ENCODE measurements around the gene ZNFX1.

Gene ZNFX1

DNA sequence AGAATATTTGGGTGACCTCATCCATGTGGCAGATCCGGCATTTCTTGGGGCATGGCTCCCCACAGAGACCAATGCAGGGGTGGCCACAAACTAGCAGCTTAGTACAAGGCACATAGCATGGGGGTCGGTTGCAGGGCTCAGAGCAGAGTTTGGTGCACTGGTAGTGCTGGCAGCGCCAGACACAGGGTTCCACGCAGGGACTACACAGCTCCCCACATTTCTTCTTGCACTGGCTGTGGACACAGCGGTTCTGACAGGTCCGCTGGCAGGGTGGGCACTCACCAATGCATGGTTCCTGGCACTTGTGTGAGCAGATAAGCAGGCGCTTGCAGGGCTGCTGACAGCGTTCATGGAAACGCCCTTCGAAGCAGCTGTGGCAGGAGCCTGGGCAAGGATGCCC, 29.6 kb downstream of the ZNFX1 start:
- Histone ChIP-seq H3K9ac (ENCODE audit: low read length in 2 of 2) (no peak overlapping the region), H3K4me1 (ENCODE audit: control insufficient read depth, insufficient read depth, low read length) (peaks cover 10% of the 10 kb centered on the region), H3K27ac (ENCODE audit: low read length) (no peak overlapping the region), H3K27me3 (ENCODE audit: control insufficient read depth in 1 of 2, insufficient read depth in 2 of 2, low read length in 2 of 2) (no peaks in the 10 kb centered on the region), H3K4me3 (ENCODE audit: low read length in 2 of 2) (no peak overlapping the region), H3K36me3 (ENCODE audit: control insufficient read depth in 2 of 2, insufficient read depth in 2 of 2, low read length in 2 of 2) (peaks cover 61 to 73% of the 10 kb centered on the region in 2 donors), H3K9me3 (ENCODE audit: control insufficient read depth in 2 of 2, low read length in 2 of 2) (no peaks in the 10 kb centered on the region)

- Histone ChIP-seq H3K9ac (ENCODE audit: low read length in 2 of 2) (no peak overlapping the region), H3K9me3 (ENCODE audit: control insufficient read depth in 2 of 2, low read length in 2 of 2) (no peaks in the 10 kb centered on the region), H3K27ac (ENCODE audit: low read length) (no peak overlapping the region), H3K27me3 (ENCODE audit: control insufficient read depth in 1 of 2, insufficient read depth in 2 of 2, low read length in 2 of 2) (no peaks in the 10 kb centered on the region), H3K4me1 (ENCODE audit: control insufficient read depth, insufficient read depth, low read length) (peaks cover 10% of the 10 kb centered on the region), H3K36me3 (ENCODE audit: control insufficient read depth in 2 of 2, insufficient read depth in 2 of 2, low read length in 2 of 2) (peaks cover 59 to 73% of the 10 kb centered on the region in 2 donors), H3K4me3 (ENCODE audit: low read length in 2 of 2) (no peak overlapping the region)
Observed at GRCh38 chr20:49247792-49248191, 30.1 kb downstream of the ZNFX1 start.

DNA sequence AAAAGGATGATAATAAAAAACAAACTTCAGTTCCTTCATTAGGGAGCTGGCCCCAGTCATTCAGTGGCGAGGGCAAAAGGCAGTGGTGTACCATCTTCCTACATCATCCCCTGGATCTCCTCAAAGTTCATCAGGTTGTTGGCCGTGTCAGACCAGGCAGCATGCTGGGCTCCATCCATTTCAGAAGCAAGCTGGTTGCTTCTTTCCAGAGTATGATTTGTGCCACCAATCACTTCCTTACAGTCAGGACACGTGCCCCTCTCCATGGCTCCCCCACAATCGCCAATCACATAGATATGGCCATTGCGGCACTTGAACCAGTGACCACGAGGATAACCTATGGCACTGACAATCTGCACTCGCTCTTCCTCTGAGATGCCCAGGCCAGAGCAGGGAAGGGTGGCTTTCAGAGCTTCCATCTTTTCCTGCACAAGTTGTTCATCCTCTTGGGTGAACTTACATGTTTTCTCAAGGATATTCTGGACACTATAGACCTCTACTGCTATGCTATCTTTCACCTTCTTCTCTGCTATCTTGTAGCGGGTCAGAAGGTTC, 30.6 kb downstream of the ZNFX1 start:
- H3K36me3 ChIP-seq (ENCODE audit: control insufficient read depth in 2 of 2, insufficient read depth in 2 of 2, low read length in 2 of 2): peaks cover 62 to 73% of the 10 kb centered on the region in 2 donors
- peaks cover 10% of the 10 kb centered on the region for H3K4me1 ChIP-seq (ENCODE audit: control insufficient read depth, insufficient read depth, low read length)
- no peaks in the 10 kb centered on the region for H3K9me3 ChIP-seq (ENCODE audit: control insufficient read depth in 2 of 2, low read length in 2 of 2)
- H3K4me3 ChIP-seq (ENCODE audit: low read length in 2 of 2): no peak overlapping the region
- no peaks in the 10 kb centered on the region for H3K27me3 ChIP-seq (ENCODE audit: control insufficient read depth in 1 of 2, insufficient read depth in 2 of 2, low read length in 2 of 2)
- no peak overlapping the region for H3K9ac ChIP-seq (ENCODE audit: low read length in 2 of 2)
- H3K27ac ChIP-seq (ENCODE audit: low read length): no peak overlapping the region

- peaks cover 64 to 76% of the 10 kb centered on the region in 2 donors for H3K36me3 ChIP-seq (ENCODE audit: control insufficient read depth in 2 of 2, insufficient read depth in 2 of 2, low read length in 2 of 2)
- H3K27ac ChIP-seq (ENCODE audit: low read length): peak overlapping the region; percentile 18
- peaks cover 10% of the 10 kb centered on the region for H3K4me1 ChIP-seq (ENCODE audit: control insufficient read depth, insufficient read depth, low read length)
- no peaks in the 10 kb centered on the region for H3K9me3 ChIP-seq (ENCODE audit: control insufficient read depth in 2 of 2, low read length in 2 of 2)
- H3K4me3 ChIP-seq (ENCODE audit: low read length in 2 of 2): no peak overlapping the region
- peak overlapping the region in 1 of 2 donors; percentile 2 for H3K9ac ChIP-seq (ENCODE audit: low read length in 2 of 2)
- H3K27me3 ChIP-seq (ENCODE audit: control insufficient read depth in 1 of 2, insufficient read depth in 2 of 2, low read length in 2 of 2): no peaks in the 10 kb centered on the region
Observed at GRCh38 chr20:49245921-49246740, 31.7 kb downstream of the ZNFX1 start.

GRCh38 chr20:49237531-49237930, 40.3 kb downstream of the ZNFX1 start:
- Histone ChIP-seq H3K9ac (ENCODE audit: low read length in 2 of 2) (no peak overlapping the region), H3K4me1 (ENCODE audit: control insufficient read depth, insufficient read depth, low read length) (no peaks in the 10 kb centered on the region), H3K36me3 (ENCODE audit: control insufficient read depth in 2 of 2, insufficient read depth in 2 of 2, low read length in 2 of 2) (peaks cover 56 to 73% of the 10 kb centered on the region in 2 donors), H3K4me3 (ENCODE audit: low read length in 2 of 2) (no peak overlapping the region), H3K9me3 (ENCODE audit: control insufficient read depth in 2 of 2, low read length in 2 of 2) (no peaks in the 10 kb centered on the region), H3K27ac (ENCODE audit: low read length) (no peak overlapping the region), H3K27me3 (ENCODE audit: control insufficient read depth in 1 of 2, insufficient read depth in 2 of 2, low read length in 2 of 2) (no peaks in the 10 kb centered on the region)

DNA sequence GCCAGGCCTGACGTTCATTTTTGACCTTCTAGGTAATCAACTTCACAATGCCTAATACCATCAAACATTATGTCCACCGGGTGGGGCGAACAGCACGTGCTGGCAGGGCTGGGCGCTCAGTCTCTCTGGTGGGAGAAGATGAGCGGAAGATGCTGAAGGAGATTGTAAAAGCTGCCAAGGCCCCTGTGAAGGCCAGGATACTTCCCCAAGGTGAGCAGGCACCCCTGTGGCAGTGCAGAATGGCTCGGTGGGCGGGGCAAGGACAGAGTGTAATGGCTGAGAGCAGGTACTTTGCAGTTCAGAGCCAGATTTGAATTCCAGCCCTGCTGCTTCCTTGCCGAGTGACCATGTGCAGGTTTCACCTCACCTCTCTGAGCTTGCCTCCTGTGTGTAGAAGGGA, 41.6 kb downstream of the ZNFX1 start:
- Histone ChIP-seq H3K27ac (ENCODE audit: low read length) (no peak overlapping the region), H3K27me3 (ENCODE audit: control insufficient read depth in 1 of 2, insufficient read depth in 2 of 2, low read length in 2 of 2) (no peaks in the 10 kb centered on the region), H3K4me3 (ENCODE audit: low read length in 2 of 2) (no peak overlapping the region), H3K36me3 (ENCODE audit: control insufficient read depth in 2 of 2, insufficient read depth in 2 of 2, low read length in 2 of 2) (peaks cover 46 to 69% of the 10 kb centered on the region in 2 donors), H3K9ac (ENCODE audit: low read length in 2 of 2) (no peak overlapping the region), H3K9me3 (ENCODE audit: control insufficient read depth in 2 of 2, low read length in 2 of 2) (no peaks in the 10 kb centered on the region), H3K4me1 (ENCODE audit: control insufficient read depth, insufficient read depth, low read length) (no peaks in the 10 kb centered on the region)

- Histone ChIP-seq H3K9ac (ENCODE audit: low read length in 2 of 2) (no peak overlapping the region), H3K4me1 (ENCODE audit: control insufficient read depth, insufficient read depth, low read length) (no peaks in the 10 kb centered on the region), H3K4me3 (ENCODE audit: low read length in 2 of 2) (no peak overlapping the region), H3K27me3 (ENCODE audit: control insufficient read depth in 1 of 2, insufficient read depth in 2 of 2, low read length in 2 of 2) (no peaks in the 10 kb centered on the region), H3K27ac (ENCODE audit: low read length) (no peak overlapping the region), H3K9me3 (ENCODE audit: control insufficient read depth in 2 of 2, low read length in 2 of 2) (no peaks in the 10 kb centered on the region), H3K36me3 (ENCODE audit: control insufficient read depth in 2 of 2, insufficient read depth in 2 of 2, low read length in 2 of 2) (peaks cover 58 to 80% of the 10 kb centered on the region in 2 donors)
Observed at GRCh38 chr20:49234831-49235230, 43.0 kb downstream of the ZNFX1 start.

DNA sequence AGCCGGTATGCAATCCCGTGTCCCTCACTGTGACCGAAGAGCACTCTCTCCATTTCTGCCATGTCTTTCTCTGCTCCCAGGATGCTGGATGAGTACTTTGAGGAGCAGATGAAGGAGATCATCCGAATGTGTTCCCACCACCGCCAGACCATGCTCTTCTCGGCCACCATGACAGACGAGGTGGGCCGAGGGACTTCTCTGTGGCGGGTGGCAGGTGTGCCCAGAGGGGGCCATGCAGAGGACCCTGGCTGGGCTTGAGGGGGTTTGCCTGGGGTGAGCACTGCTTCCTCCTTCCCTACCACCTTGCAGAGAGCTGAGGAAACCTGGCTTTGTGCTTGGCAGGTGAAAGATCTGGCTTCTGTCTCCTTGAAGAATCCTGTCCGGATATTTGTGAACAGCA, 44.6 kb downstream of the ZNFX1 start:
- Histone ChIP-seq H3K27me3 (ENCODE audit: control insufficient read depth in 1 of 2, insufficient read depth in 2 of 2, low read length in 2 of 2) (no peaks in the 10 kb centered on the region), H3K4me1 (ENCODE audit: control insufficient read depth, insufficient read depth, low read length) (no peaks in the 10 kb centered on the region), H3K36me3 (ENCODE audit: control insufficient read depth in 2 of 2, insufficient read depth in 2 of 2, low read length in 2 of 2) (peaks cover 56 to 74% of the 10 kb centered on the region in 2 donors), H3K4me3 (ENCODE audit: low read length in 2 of 2) (no peak overlapping the region), H3K27ac (ENCODE audit: low read length) (no peak overlapping the region), H3K9ac (ENCODE audit: low read length in 2 of 2) (no peak overlapping the region), H3K9me3 (ENCODE audit: control insufficient read depth in 2 of 2, low read length in 2 of 2) (no peaks in the 10 kb centered on the region)

DNA sequence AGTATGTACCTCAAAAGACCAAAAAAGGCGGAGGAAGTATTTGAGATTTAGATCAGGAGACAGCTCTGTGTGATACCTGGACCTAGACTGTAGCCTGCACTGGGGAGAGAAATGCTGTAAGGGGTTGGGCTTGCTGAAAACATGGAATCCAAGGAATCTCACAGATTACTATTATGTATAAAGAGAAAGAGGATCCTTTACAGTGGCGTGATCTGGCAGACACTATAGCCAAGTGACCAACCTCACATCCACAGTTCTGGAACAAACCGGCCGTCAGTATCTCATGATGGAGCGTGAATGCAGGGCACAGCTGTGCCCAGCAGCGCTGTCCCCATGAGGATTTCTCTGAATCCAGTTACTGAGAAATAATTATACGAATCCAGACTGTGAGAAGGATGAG, 46.4 kb downstream of the ZNFX1 start:
- H3K27ac ChIP-seq (ENCODE audit: low read length): no peak overlapping the region
- H3K4me3 ChIP-seq (ENCODE audit: low read length in 2 of 2): no peak overlapping the region
- H3K36me3 ChIP-seq (ENCODE audit: control insufficient read depth in 2 of 2, insufficient read depth in 2 of 2, low read length in 2 of 2): peaks cover 61 to 62% of the 10 kb centered on the region in 2 donors
- H3K27me3 ChIP-seq (ENCODE audit: control insufficient read depth in 1 of 2, insufficient read depth in 2 of 2, low read length in 2 of 2): no peaks in the 10 kb centered on the region
- no peaks in the 10 kb centered on the region for H3K9me3 ChIP-seq (ENCODE audit: control insufficient read depth in 2 of 2, low read length in 2 of 2)
- no peak overlapping the region for H3K9ac ChIP-seq (ENCODE audit: low read length in 2 of 2)
- H3K4me1 ChIP-seq (ENCODE audit: control insufficient read depth, insufficient read depth, low read length): no peaks in the 10 kb centered on the region

DNA sequence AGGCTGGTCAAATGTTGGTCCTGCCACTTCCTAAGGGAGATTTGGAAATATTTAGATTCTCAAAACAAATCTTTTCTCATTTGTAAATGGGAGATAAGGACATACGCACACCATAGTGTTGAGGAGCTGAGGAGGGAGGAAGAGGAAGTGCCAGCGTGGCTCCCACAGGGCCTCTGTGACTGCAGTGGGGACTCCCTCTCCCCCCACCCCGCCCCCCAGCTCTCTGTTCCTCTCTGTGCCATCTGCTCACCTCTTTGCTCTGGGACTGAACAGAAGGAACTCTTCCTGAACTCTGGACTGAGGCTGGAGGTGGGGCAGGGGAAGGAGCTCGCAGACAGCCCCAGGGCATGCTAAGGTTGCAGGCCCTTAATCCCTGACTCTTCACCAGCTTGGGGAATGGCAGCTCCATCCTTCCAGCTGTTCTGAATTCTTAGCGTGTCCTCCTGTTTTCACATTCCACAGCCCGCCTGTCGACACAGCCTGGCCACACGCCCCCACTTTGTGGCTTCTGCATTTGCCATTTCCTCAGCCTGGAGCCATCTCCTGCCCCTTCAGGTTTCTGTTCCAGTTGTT, 47.2 kb downstream of the ZNFX1 start:
- H3K27me3 ChIP-seq (ENCODE audit: control insufficient read depth in 1 of 2, insufficient read depth in 2 of 2, low read length in 2 of 2): no peaks in the 10 kb centered on the region
- no peaks in the 10 kb centered on the region for H3K4me1 ChIP-seq (ENCODE audit: control insufficient read depth, insufficient read depth, low read length)
- H3K4me3 ChIP-seq (ENCODE audit: low read length in 2 of 2): no peak overlapping the region
- no peak overlapping the region for H3K27ac ChIP-seq (ENCODE audit: low read length)
- H3K9ac ChIP-seq (ENCODE audit: low read length in 2 of 2): no peak overlapping the region
- peaks cover 62 to 64% of the 10 kb centered on the region in 2 donors for H3K36me3 ChIP-seq (ENCODE audit: control insufficient read depth in 2 of 2, insufficient read depth in 2 of 2, low read length in 2 of 2)
- H3K9me3 ChIP-seq (ENCODE audit: control insufficient read depth in 2 of 2, low read length in 2 of 2): no peaks in the 10 kb centered on the region

GRCh38 chr20:49230021-49230420, 47.8 kb downstream of the ZNFX1 start:
- no peak overlapping the region for H3K4me3 ChIP-seq (ENCODE audit: low read length in 2 of 2)
- H3K27ac ChIP-seq (ENCODE audit: low read length): no peak overlapping the region
- H3K4me1 ChIP-seq (ENCODE audit: control insufficient read depth, insufficient read depth, low read length): no peaks in the 10 kb centered on the region
- H3K9me3 ChIP-seq (ENCODE audit: control insufficient read depth in 2 of 2, low read length in 2 of 2): no peaks in the 10 kb centered on the region
- H3K9ac ChIP-seq (ENCODE audit: low read length in 2 of 2): no peak overlapping the region
- peaks cover 61% of the 10 kb centered on the region in 2 donors for H3K36me3 ChIP-seq (ENCODE audit: control insufficient read depth in 2 of 2, insufficient read depth in 2 of 2, low read length in 2 of 2)
- no peaks in the 10 kb centered on the region for H3K27me3 ChIP-seq (ENCODE audit: control insufficient read depth in 1 of 2, insufficient read depth in 2 of 2, low read length in 2 of 2)

All from stomach smooth muscle (tissue), 2 donors.